Suprapubic skin (tissue), 4 donors: Measurements from ENCODE around the gene CKMT1A. TPM values are rescaled to one million over a fixed set of nuclear protein-coding genes. Genes with fewer than 3 reads are reported as not detected.
"Not testable (repeated sequence)": the region's sequence is repeated elsewhere in the genome, so short reads cannot be mapped to it uniquely, and the experiment has no call there.

ENCODE experiments used
- DNase-seq, 2 donors: peaks; one replicate each; pipeline ENCODE4 v3.0.0-alpha.2; 2019; ENCODE audit warnings: low spot score in 2 of 2
- H3K27ac ChIP-seq: fragments of 200-600 bp; sonication (generic); one replicate; pipeline ENCODE4 v1.5.1; 2019
- H3K27me3 ChIP-seq: fragments of 200-600 bp; sonication (generic); one replicate; pipeline ENCODE4 v1.5.1; 2019
- H3K36me3 ChIP-seq: fragments of 200-600 bp; sonication (generic); one replicate; pipeline ENCODE4 v1.5.1; 2019
- H3K4me1 ChIP-seq: fragments of 200-600 bp; sonication (generic); one replicate; pipeline ENCODE4 v1.5.1; 2019
- H3K4me3 ChIP-seq: fragments of 200-600 bp; sonication (generic); one replicate; pipeline ENCODE4 v1.5.1; 2019; ENCODE audit warnings: mild to moderate bottlenecking
- H3K9me3 ChIP-seq: fragments of 200-600 bp; sonication (generic); one replicate; pipeline ENCODE4 v1.5.1; 2019
- CTCF ChIP-seq, 2 donors: fragments of 200-600 bp in 1 of 2; fragments of 450-650 bp in 1 of 2; sonication (generic) in 1 of 2; IDR thresholded peaks; one replicate each; pipeline ENCODE4 v1.5.1; 2016 to 2019; ENCODE audit warnings: antibody characterized with exemption in 2 of 2, mild to moderate bottlenecking in 1 of 2, moderate library complexity in 1 of 2
- EP300 ChIP-seq: sonication (generic); formaldehyde crosslinking; IDR thresholded peaks from one replicate; pipeline ENCODE4 v1.6.1; 2017; ENCODE audit warnings: antibody characterized with exemption
- POLR2A ChIP-seq, 2 donors: fragments of 450-650 bp; IDR thresholded peaks; one replicate each; pipeline ENCODE4 v1.6.1; 2017; ENCODE audit warnings: antibody characterized with exemption in 2 of 2, mild to moderate bottlenecking in 2 of 2, moderate library complexity in 2 of 2
- POLR2AphosphoS5 ChIP-seq, 3 donors: sonication (generic); formaldehyde crosslinking; IDR thresholded peaks; one replicate each; pipeline ENCODE4 v1.6.1; 2017; ENCODE audit warnings: antibody characterized with exemption in 3 of 3
- WGBS: methylation state at CpG from one replicate; pipeline ENCODE4 v1.1.5; 2018; 5-methylcytosine and 5-hydroxymethylcytosine counted together
- total RNA-seq, 4 donors: library from RNA; depleted of rRNA; stranded (reverse); fragments of >200 nt; gene quantifications; one replicate each; pipeline ENCODE4 v1.1.0, GENCODE V29; 2016

CKMT1A gene
- 10 to 100 TPM; 33.5 to 77.6 (median 53.0) TPM for total RNA-seq

DNA sequence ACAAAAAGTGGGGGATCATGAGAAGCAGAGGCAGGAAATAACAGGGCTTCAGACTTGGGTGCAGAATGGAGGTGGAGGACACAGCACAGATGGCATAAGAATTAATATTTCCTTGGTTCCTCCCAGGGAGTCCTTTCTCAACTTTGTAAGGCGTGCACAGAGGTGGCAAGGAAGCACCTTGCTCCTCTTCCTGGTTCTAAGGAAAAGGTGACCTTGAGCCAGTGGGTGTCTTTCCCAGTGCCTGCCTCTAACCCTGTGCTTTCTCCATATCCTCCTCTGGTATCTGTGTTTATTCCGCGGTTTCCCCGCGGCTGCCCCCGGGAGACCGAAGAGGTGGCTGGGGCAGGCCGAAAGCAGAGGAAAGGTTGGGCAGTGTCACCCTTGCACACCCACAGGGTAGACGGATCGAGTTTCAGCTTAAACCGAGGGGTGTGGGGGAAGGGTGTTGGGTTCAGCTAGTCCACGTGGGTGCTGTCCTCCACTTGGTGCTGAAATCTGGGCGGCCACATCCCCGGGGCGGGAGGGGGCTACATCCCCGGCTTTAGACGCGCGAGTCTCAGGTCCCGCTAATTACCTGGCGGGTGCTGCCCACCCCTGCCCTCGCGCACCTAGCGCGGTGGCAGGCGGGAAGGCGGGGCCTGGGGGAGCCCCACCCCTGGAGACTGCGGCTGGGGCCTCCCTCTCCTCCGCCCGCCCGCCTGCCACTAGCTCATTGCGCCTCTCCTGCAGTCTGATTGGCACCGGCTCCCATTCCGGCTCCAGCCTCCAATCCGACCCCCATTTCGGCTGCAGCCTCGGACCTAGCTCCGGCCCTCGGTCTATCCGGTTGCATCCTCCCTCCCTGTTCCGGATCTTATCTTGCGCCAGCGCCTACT lies at the start of gene CKMT1A:
TSS of gene CKMT1A (plus strand) at position 712 of the 875 bp plus-strand sequence. CDS start 192 bp downstream, outside the sequence.
- DNase-seq, H3K27ac ChIP-seq, H3K9me3 ChIP-seq, H3K27me3 ChIP-seq, H3K4me1 ChIP-seq, H3K4me3 ChIP-seq, H3K36me3 ChIP-seq: not testable (repeated sequence)
- WGBS: no CpG with 5 or more reads among the region's 43 CpGs

GRCh38 chr15:43648649-43649429 lies 44.8 kb upstream of the CKMT1A start, which contains the start of gene CATSPER2:
Gene CATSPER2, minus strand, starts transcription at chr15:43648844. Its CDS starts 783 bp downstream, at chr15:43648061.
- TF ChIP-seq POLR2AphosphoS5 (IDR thresholded peaks at IDR 0.05): no peak
- no peak for TF ChIP-seq CTCF (IDR thresholded peaks at IDR 0.05)
- no peak for TF ChIP-seq POLR2A (IDR thresholded peaks at IDR 0.05)
- TF ChIP-seq EP300: no peak
- H3K9me3 ChIP-seq: no peaks in the 10 kb centered on the region
- H3K36me3 ChIP-seq: peaks cover 21% of the 10 kb centered on the region
- whole genome bisulfite sequencing: 93% methylated on average over 79 of the region's 85 CpGs
- H3K4me1 ChIP-seq: no peaks in the 10 kb centered on the region
- DNase-seq: no peak
- H3K27me3 ChIP-seq: no peaks in the 10 kb centered on the region
- no peak within 1 kb of the TSS for H3K4me3 ChIP-seq
- no peak within 1 kb of the TSS for H3K27ac ChIP-seq

DNA sequence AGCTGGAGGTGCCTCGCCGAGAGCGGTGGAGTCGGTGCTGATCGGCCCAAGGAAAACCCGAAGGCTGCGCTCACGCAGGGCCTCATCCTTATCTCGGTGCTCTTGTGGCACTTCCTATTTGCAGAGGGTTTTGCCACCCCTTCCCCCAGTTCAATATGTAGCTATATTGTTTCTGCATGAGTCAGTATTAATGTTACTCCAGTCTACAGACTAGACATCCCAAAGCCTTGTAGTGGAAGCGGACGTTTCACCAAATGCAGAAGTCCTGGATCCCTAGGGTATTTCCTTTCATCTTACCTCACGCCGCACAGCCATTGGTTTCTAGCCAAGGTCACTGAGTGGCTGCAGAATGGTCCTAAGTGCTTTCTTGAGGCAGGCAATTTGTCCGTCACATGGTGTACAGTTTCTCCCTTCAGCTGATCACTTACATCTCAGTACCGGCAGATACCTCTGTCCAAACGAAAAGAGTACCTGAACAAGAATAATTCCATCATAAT lies 44.2 kb upstream of the CKMT1A start:
- not testable (repeated sequence) for H3K4me1 ChIP-seq, DNase-seq
- WGBS: 98% methylated on average over 16 of the region's 16 CpGs

DNA sequence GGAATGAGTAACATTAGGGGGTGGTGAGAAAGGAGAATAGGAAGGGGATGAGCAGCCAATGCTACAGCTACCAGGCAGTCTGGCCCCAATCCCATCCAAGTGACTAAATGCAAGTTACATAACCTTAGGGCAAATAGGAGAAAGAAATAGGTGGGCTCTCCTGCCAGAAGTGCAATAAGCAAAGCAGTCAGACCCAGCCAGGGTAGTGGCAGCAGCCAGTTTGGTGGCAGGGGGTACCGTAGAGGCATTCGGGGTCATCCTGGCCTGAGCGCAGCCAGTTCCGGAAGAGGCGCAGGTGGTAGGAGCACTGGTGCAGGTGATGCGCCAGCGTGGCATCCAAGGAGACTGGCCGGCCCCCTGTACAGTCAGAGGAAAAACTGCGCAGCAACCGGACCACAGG lies 33.9 kb upstream of the CKMT1A start:
- H3K4me1 ChIP-seq, H3K36me3 ChIP-seq, H3K27ac ChIP-seq, DNase-seq, H3K9me3 ChIP-seq, H3K27me3 ChIP-seq, H3K4me3 ChIP-seq: not testable (repeated sequence)
- no CpG with 5 or more reads among the region's 10 CpGs for WGBS

More for the DNA sequence above, 44.2 kb upstream of the CKMT1A start:
- not testable (repeated sequence) for H3K9me3 ChIP-seq, H3K27ac ChIP-seq, H3K27me3 ChIP-seq, H3K4me3 ChIP-seq
- H3K36me3 ChIP-seq: peaks cover 21% of the 10 kb centered on the region

GRCh38 chr15:43662293-43662692 lies 31.4 kb upstream of the CKMT1A start:
- H3K9me3 ChIP-seq, H3K27me3 ChIP-seq, DNase-seq, H3K36me3 ChIP-seq, H3K27ac ChIP-seq, H3K4me3 ChIP-seq, H3K4me1 ChIP-seq: not testable (repeated sequence)
- no CpG with 5 or more reads among the region's 2 CpGs for WGBS

- not testable (repeated sequence) for H3K4me3 ChIP-seq, H3K27me3 ChIP-seq, H3K36me3 ChIP-seq, H3K27ac ChIP-seq, DNase-seq, H3K4me1 ChIP-seq, H3K9me3 ChIP-seq
- WGBS: no CpG with 5 or more reads among the region's 8 CpGs
Measured at GRCh38 chr15:43663333-43663732, 30.3 kb upstream of the CKMT1A start.

DNA sequence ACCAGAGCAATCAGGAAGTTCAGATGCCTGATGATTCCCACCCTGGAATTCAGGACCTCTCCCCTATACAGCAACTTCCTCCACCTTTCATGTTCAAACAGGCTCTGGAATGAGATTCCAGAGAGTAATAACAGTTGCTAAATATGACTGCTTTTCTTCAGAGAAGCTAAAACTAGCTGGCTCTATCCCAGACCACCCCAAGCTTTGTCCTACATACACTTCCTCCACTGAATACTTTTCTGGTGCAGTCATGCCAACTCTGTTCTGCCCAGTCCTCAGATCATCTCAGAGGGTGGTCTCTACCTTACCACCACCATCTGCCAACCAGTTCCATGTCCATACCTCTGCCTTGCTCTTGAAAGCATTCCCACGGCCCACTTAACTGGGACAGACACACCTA lies 27.5 kb upstream of the CKMT1A start:
- not testable (repeated sequence) for H3K36me3 ChIP-seq, H3K9me3 ChIP-seq, DNase-seq, H3K4me1 ChIP-seq, H3K27ac ChIP-seq, H3K4me3 ChIP-seq, H3K27me3 ChIP-seq
- no CpG with 5 or more reads among the region's 1 CpG for WGBS

DNA sequence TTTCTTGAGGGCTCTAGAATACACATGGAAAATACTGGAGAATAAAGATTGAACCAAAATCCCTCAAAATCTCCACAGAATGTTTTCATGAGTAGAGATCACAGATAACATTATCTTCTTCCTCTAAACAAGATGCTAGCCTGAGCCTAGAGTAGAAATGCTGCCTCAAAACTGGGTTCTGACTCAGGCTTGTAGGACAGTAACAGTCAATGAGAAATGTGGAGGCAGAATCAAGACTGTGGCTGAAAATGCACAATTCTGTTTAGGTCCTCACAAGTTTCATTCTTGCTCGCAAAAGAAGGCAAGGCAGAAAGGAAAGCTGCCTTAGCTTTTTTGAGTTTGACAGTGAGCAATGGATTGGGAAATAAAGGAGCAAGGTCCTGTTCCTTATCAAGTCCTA lies 19.5 kb upstream of the CKMT1A start:
- WGBS: no CpG with 5 or more reads among the region's 1 CpG
- H3K4me1 ChIP-seq, H3K9me3 ChIP-seq, H3K36me3 ChIP-seq, H3K4me3 ChIP-seq, H3K27ac ChIP-seq, DNase-seq, H3K27me3 ChIP-seq: not testable (repeated sequence)

DNA sequence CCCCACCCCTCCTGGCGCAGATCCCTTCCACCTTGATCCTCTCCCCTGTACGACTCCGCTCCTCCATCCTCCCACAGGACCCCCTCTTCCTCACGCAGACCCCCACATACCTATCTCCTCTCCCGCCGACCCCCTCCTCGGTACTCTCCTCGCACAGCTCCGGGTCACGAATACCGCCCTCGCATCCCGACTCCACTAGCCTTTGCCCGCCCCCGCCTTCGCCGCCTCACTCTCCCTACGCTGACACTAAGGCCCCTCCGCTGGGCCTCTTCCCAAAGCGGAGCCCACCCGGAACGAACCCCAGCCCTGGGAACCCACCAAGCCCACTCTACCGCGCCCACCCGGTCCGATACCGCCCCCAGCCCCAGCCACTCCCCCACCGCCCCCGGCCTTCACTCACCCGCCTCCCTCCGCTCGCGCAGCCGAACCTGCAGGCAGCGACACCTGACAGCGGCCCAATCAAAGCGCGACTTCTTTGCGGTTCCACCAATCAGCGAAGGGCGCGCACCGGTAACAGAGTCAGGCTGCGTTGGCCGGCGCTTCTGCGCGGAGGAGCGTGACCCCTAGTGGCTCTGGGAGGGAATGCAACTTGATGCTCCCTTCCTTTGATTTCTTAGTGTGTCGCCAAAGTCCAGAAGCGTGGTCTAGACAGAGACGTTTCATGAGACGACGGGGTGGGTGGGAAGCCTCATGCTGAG lies 3.9 kb upstream of the CKMT1A start:
- not testable (repeated sequence) for H3K4me1 ChIP-seq, H3K9me3 ChIP-seq, H3K27me3 ChIP-seq, H3K4me3 ChIP-seq, DNase-seq, H3K36me3 ChIP-seq, H3K27ac ChIP-seq
- WGBS: no CpG with 5 or more reads among the region's 54 CpGs

- H3K36me3 ChIP-seq, H3K9me3 ChIP-seq, H3K27ac ChIP-seq, H3K4me1 ChIP-seq, H3K4me3 ChIP-seq, DNase-seq, H3K27me3 ChIP-seq: not testable (repeated sequence)
- WGBS: no CpG with 5 or more reads among the region's 7 CpGs
Measured at GRCh38 chr15:43692679-43693078, 980 bp upstream of the CKMT1A start.
